ENCODE measurements around the gene OTOG.

Gene OTOG

GRCh38 chr11:17650127-17650911 is 103.3 kb downstream of the OTOG start:
- peaks cover 52% of the 10 kb centered on the region for H3K27me3 ChIP-seq
- no peaks in the 10 kb centered on the region for H3K36me3 ChIP-seq
- H3K9me3 ChIP-seq, result no peaks in the 10 kb centered on the region
- no peaks in the 10 kb centered on the region for H3K4me1 ChIP-seq (ENCODE audit: control insufficient read depth in 1 of 2, insufficient read depth in 1 of 2, low read depth in 1 of 2, low read length in 1 of 2)
- TF ChIP-seq CTCF (IDR thresholded peaks at IDR 0.05), result no peak
- no peak overlapping the region for H3K27ac ChIP-seq
- H3K4me3 ChIP-seq (ENCODE audit: low read depth in 1 of 2, low read length in 1 of 2), result no peak overlapping the region

GRCh38 chr11:17651061-17651460 is 104.0 kb downstream of the OTOG start:
- H3K27me3 ChIP-seq, result peaks cover 52% of the 10 kb centered on the region

GRCh38 chr11:17651681-17652080 is 104.6 kb downstream of the OTOG start:
- Histone ChIP-seq H3K27ac (no peak overlapping the region), H3K4me3 (ENCODE audit: low read depth in 1 of 2, low read length in 1 of 2) (no peak overlapping the region), H3K4me1 (ENCODE audit: control insufficient read depth in 1 of 2, insufficient read depth in 1 of 2, low read depth in 1 of 2, low read length in 1 of 2) (no peaks in the 10 kb centered on the region), H3K36me3 (no peaks in the 10 kb centered on the region), H3K27me3 (peaks cover 52% of the 10 kb centered on the region), H3K9me3 (no peaks in the 10 kb centered on the region)
- TF ChIP-seq CTCF (IDR thresholded peaks at IDR 0.05), result no peak

More at GRCh38 chr11:17651061-17651460, 104.0 kb downstream of the OTOG start:
- no peaks in the 10 kb centered on the region for H3K4me1 ChIP-seq (ENCODE audit: control insufficient read depth in 1 of 2, insufficient read depth in 1 of 2, low read depth in 1 of 2, low read length in 1 of 2)
- no peak overlapping the region for H3K4me3 ChIP-seq (ENCODE audit: low read depth in 1 of 2, low read length in 1 of 2)
- no peaks in the 10 kb centered on the region for H3K9me3 ChIP-seq
- no peaks in the 10 kb centered on the region for H3K36me3 ChIP-seq
- no peak for TF ChIP-seq CTCF (IDR thresholded peaks at IDR 0.05)
- H3K27ac ChIP-seq, result no peak overlapping the region

GRCh38 chr11:17652556-17652955 is 105.5 kb downstream of the OTOG start:
- Histone ChIP-seq H3K27ac (no peak overlapping the region), H3K27me3 (peaks cover 50% of the 10 kb centered on the region), H3K4me3 (ENCODE audit: low read depth in 1 of 2, low read length in 1 of 2) (no peak overlapping the region), H3K4me1 (ENCODE audit: control insufficient read depth in 1 of 2, insufficient read depth in 1 of 2, low read depth in 1 of 2, low read length in 1 of 2) (no peaks in the 10 kb centered on the region), H3K36me3 (no peaks in the 10 kb centered on the region), H3K9me3 (no peaks in the 10 kb centered on the region)
- no peak for TF ChIP-seq CTCF (IDR thresholded peaks at IDR 0.05)

GRCh38 chr11:17653611-17654010 is 106.6 kb downstream of the OTOG start:
- no peak overlapping the region for H3K4me3 ChIP-seq (ENCODE audit: low read depth in 1 of 2, low read length in 1 of 2)
- peaks cover 39% of the 10 kb centered on the region for H3K27me3 ChIP-seq
- no peaks in the 10 kb centered on the region for H3K9me3 ChIP-seq
- no peaks in the 10 kb centered on the region for H3K4me1 ChIP-seq (ENCODE audit: control insufficient read depth in 1 of 2, insufficient read depth in 1 of 2, low read depth in 1 of 2, low read length in 1 of 2)
- TF ChIP-seq CTCF (IDR thresholded peaks at IDR 0.05), result no peak
- no peaks in the 10 kb centered on the region for H3K36me3 ChIP-seq
- no peak overlapping the region for H3K27ac ChIP-seq
